T-helper 17 cell (primary cell): ENCODE measurements around the gene U2AF2. TPM values are rescaled to one million over a fixed set of nuclear protein-coding genes. Genes with fewer than 3 reads are reported as not detected.

Source experiments
- total RNA-seq, 4 donors: library from RNA in 2 of 4; stranded (reverse) in 2 of 4; gene quantifications; one replicate each; pipeline ENCODE4 v1.2.3 and lab custom pipeline; 2022 to 2026

U2AF2 gene
- total RNA-seq, 2 donors from 2014 or later, result 248 to 258 TPM

Other genes starting within 250 kb of the U2AF2 start
- gene UBE2S, start 247.2 kb upstream of the U2AF2 start, total RNA-seq, result 10 to 100 TPM; 64.6 to 78.1 TPM
- not detected for gene SHISA7, start 211.7 kb upstream of the U2AF2 start, total RNA-seq
- gene ISOC2, start 193.4 kb upstream of the U2AF2 start, total RNA-seq, result 1 to 10 TPM; 6.5 to 7.2 TPM
- not detected for gene C19orf85, start 190.3 kb upstream of the U2AF2 start, total RNA-seq
- gene ZNF628, start 178.4 kb upstream of the U2AF2 start, total RNA-seq, result 10 to 100 TPM; 19.4 to 25.5 TPM
- gene NAT14, start 169.8 kb upstream of the U2AF2 start, total RNA-seq, result 10 to 100 TPM in 1 of 2 donors, 1 to 10 TPM in 1; 9.1 to 11.9 TPM
- under 1 TPM; 0.08 to 0.47 TPM for gene SSC5D, start 166.6 kb upstream of the U2AF2 start, total RNA-seq
- gene SBK2, start 117.9 kb upstream of the U2AF2 start, total RNA-seq, result not detected
- not detected for gene SBK3, start 109.5 kb upstream of the U2AF2 start, total RNA-seq
- gene ZNF579, start 74.2 kb upstream of the U2AF2 start, total RNA-seq, result 1 to 10 TPM; 5.9 to 6.2 TPM
- 10 to 100 TPM in 1 of 2 donors, 1 to 10 TPM in 1; 9.2 to 10.7 TPM for gene FIZ1, start 55.5 kb upstream of the U2AF2 start, total RNA-seq
- gene ZNF524, start 54.7 kb upstream of the U2AF2 start, total RNA-seq, result 10 to 100 TPM; 16.6 to 17.0 TPM
- gene ZNF865, start 49.4 kb upstream of the U2AF2 start, total RNA-seq, result 10 to 100 TPM; 12.6 to 12.8 TPM
- gene ZNF784, start 30.5 kb upstream of the U2AF2 start, total RNA-seq, result 10 to 100 TPM; 11.3 to 13.8 TPM
- gene ZNF580, start 14.0 kb upstream of the U2AF2 start, total RNA-seq, result 10 to 100 TPM; 40.3 to 41.8 TPM
- gene ZNF581, start 11.4 kb upstream of the U2AF2 start, total RNA-seq, result 10 to 100 TPM; 24.7 to 26.3 TPM
- gene CCDC106, start 6.8 kb upstream of the U2AF2 start, total RNA-seq, result 1 to 10 TPM; 1.1 to 1.6 TPM
- 10 to 100 TPM; 42.5 to 44.1 TPM for gene EPN1, start 20.2 kb downstream of the U2AF2 start, total RNA-seq
- gene NLRP9, start 83.4 kb downstream of the U2AF2 start, total RNA-seq, result not detected
- not detected for gene RFPL4A, start 104.1 kb downstream of the U2AF2 start, total RNA-seq
- not detected for gene RFPL4AL1, start 114.1 kb downstream of the U2AF2 start, total RNA-seq
- not detected for gene NLRP11, start 177.0 kb downstream of the U2AF2 start, total RNA-seq
- not detected for gene NLRP4, start 181.5 kb downstream of the U2AF2 start, total RNA-seq